ENCODE measurements around the gene SCAF8.

DNA sequence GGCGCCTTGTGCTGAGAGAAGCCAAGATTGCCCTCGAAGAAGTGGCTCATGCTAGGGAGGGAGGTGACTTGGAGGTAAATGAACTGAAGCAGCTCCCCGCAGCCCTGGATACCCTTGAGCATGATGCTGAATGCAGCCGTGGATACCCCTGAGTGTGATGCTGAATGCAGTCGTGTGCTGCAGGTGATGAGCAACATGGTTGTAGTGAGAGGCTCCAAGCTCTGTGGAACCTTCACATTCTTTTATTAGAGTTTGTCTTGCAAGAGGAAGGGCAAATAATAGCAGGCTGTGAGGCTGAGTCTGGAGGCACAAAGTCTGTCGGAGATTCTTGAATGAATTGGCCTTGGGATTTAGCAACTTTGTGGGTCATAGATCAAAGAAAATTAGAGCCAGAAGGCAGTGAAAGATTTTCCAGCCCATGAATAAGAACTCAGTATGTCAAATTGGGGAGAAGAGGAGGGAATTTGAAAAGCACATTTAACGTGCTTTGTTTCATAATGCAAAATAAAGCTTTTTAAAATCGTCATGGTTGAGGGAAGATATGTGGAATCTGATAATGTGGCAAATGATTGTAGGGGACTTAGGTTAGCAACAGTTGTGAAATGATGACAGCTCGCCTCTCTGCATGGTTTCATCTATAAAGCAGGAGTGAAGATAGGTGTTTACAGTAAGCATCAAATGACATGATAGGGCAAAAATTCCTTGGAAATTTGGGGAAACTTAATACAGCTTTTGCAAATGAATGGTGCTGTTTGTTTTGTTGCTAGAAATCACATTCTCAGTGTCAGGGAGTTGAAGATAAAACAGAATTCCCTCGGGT is 141.8 kb downstream of the SCAF8 start:
- TF ChIP-seq RFX5 (IDR thresholded peaks at IDR 0.05; ENCODE audit: low read depth, low read length), result no peak
- TF ChIP-seq, protein P1, sequence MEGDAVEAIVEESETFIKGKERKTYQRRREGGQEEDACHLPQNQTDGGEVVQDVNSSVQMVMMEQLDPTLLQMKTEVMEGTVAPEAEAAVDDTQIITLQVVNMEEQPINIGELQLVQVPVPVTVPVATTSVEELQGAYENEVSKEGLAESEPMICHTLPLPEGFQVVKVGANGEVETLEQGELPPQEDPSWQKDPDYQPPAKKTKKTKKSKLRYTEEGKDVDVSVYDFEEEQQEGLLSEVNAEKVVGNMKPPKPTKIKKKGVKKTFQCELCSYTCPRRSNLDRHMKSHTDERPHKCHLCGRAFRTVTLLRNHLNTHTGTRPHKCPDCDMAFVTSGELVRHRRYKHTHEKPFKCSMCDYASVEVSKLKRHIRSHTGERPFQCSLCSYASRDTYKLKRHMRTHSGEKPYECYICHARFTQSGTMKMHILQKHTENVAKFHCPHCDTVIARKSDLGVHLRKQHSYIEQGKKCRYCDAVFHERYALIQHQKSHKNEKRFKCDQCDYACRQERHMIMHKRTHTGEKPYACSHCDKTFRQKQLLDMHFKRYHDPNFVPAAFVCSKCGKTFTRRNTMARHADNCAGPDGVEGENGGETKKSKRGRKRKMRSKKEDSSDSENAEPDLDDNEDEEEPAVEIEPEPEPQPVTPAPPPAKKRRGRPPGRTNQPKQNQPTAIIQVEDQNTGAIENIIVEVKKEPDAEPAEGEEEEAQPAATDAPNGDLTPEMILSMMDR (conservative IDR thresholded peaks at IDR 0.05; ENCODE audit: low read depth, low read length), result no peak
